ENCODE measurements around the gene PHF11.

DNA sequence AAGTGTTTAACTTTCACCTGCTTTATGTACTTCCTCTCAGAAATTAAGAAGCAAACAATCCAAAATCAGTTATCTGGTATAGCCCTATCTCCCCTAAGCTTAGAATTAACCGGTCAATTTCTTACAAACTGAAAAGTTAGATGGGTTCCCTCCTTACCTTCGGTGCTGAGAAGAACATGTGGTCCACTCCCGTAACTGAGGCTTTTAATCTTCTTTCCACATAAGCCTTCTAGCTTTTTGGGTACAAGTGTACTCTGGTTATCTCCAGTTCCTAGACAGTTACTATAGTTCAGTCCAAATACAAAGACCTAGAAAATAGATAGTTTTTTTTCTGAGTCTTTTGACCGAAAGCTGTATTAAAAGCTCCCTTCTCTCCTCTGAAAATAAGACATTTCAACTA is 70.7 kb downstream of the PHF11 start:
- TF ChIP-seq, protein P1, sequence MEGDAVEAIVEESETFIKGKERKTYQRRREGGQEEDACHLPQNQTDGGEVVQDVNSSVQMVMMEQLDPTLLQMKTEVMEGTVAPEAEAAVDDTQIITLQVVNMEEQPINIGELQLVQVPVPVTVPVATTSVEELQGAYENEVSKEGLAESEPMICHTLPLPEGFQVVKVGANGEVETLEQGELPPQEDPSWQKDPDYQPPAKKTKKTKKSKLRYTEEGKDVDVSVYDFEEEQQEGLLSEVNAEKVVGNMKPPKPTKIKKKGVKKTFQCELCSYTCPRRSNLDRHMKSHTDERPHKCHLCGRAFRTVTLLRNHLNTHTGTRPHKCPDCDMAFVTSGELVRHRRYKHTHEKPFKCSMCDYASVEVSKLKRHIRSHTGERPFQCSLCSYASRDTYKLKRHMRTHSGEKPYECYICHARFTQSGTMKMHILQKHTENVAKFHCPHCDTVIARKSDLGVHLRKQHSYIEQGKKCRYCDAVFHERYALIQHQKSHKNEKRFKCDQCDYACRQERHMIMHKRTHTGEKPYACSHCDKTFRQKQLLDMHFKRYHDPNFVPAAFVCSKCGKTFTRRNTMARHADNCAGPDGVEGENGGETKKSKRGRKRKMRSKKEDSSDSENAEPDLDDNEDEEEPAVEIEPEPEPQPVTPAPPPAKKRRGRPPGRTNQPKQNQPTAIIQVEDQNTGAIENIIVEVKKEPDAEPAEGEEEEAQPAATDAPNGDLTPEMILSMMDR (conservative IDR thresholded peaks at IDR 0.05) = no peak
- no peak for TF ChIP-seq ZFX (IDR thresholded peaks at IDR 0.05)
